ENCODE results near the gene FOXC1. TPM values are rescaled to one million over a fixed set of nuclear protein-coding genes. Genes with fewer than 3 reads are reported as not detected.

Gene FOXC1
- total RNA-seq, 4 donors from 2014 or later: 0.92 to 3.9 (median 2.0) TPM

DNA sequence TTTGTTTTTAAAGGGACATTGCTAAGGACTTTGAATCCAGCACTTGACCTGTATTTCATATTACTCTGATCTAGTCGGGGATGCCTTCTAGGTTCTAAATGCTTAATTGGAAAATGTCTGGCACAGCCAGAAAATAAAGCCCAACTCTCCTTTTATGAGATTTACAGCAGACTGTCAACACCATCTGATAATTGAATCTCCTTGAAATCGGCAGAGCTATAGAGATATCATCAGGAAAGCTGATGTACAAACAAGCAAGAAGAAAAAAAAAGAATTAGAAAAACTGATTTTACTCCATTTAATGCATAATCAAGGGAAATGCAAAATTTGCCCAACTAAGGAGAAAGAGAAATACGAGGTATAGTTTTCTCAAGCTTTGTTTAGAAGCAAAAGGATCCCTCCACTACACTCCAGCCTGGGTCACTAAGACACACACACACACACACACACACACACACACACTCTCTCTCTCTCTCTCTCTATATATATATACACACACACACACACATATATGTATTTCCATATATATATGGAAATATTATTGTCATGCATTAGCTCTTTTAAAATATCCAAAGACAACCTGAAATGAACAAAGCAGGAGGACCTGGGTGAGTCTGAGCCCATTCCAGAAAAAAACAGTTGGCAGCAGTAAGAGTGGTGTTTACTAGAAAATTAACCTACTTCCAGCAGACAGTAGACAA lies 9.5 kb upstream of the FOXC1 start:
- Histone ChIP-seq H3K9me3 (no peaks in the 10 kb centered on the region), H3K27ac (no peak overlapping the region), H3K27me3 (peaks cover 31 to 38% (median 34%) of the 10 kb centered on the region in 3 donors), H3K4me1 (peaks cover 6 to 15% of the 10 kb centered on the region in 2 donors), H3K4me3 (no peak overlapping the region), H3K36me3 (no peaks in the 10 kb centered on the region)
- TF ChIP-seq, protein P1, sequence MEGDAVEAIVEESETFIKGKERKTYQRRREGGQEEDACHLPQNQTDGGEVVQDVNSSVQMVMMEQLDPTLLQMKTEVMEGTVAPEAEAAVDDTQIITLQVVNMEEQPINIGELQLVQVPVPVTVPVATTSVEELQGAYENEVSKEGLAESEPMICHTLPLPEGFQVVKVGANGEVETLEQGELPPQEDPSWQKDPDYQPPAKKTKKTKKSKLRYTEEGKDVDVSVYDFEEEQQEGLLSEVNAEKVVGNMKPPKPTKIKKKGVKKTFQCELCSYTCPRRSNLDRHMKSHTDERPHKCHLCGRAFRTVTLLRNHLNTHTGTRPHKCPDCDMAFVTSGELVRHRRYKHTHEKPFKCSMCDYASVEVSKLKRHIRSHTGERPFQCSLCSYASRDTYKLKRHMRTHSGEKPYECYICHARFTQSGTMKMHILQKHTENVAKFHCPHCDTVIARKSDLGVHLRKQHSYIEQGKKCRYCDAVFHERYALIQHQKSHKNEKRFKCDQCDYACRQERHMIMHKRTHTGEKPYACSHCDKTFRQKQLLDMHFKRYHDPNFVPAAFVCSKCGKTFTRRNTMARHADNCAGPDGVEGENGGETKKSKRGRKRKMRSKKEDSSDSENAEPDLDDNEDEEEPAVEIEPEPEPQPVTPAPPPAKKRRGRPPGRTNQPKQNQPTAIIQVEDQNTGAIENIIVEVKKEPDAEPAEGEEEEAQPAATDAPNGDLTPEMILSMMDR (IDR thresholded peaks at IDR 0.05 in 4 of 5, conservative IDR thresholded peaks at IDR 0.05 in 1 of 5): no peak
- TF ChIP-seq POLR2A (IDR thresholded peaks at IDR 0.05): no peak
- ATAC-seq (no peak), DNase-seq (no peak)
- intact Hi-C loops (cut with DNase I; ENCODE audit: low total_unique reads) (no loop called here), in situ Hi-C loops (cut with MboI; ENCODE audit: low sequenced_read_pairs in 4 of 4) (loop anchor here (10.0 to 25.0 kb wide), 3 partner anchors 505 to 755 kb away; no protein-coding TSS in a partner anchor)

DNA sequence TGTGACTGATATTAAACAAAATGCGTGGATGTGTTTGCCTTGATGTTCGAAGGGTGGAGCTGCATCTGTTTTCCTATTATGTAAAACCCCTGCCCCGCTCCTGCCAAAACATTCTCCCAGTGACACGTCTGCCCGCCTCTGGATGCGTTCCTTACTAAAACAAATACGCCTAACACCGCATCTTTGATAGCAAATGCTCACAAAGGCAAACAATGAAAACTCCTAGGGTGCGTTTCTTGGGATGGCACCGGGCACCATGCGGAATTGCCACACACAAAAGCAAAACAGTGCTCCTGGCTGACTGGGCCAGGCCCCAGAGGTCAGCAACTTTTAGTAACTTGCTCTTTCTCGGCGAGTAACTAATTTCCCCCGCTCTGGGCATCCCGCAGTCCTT lies 9.0 kb upstream of the FOXC1 start:
- in situ Hi-C loops (cut with MboI; ENCODE audit: low sequenced_read_pairs in 4 of 4) (loop anchor here (10.0 to 25.0 kb wide), 3 partner anchors 504 to 754 kb away; no protein-coding TSS in a partner anchor), intact Hi-C loops (cut with DNase I; ENCODE audit: low total_unique reads) (no loop called here)
- Histone ChIP-seq H3K9me3 (no peaks in the 10 kb centered on the region), H3K4me3 (no peak overlapping the region), H3K36me3 (no peaks in the 10 kb centered on the region), H3K4me1 (peaks cover 6 to 15% of the 10 kb centered on the region in 2 donors), H3K27me3 (peaks cover 31 to 38% (median 34%) of the 10 kb centered on the region in 3 donors), H3K27ac (no peak overlapping the region)
- DNase-seq: no peak
- TF ChIP-seq, protein P1 (IDR thresholded peaks at IDR 0.05 in 4 of 5, conservative IDR thresholded peaks at IDR 0.05 in 1 of 5): no peak
- no peak for TF ChIP-seq POLR2A (IDR thresholded peaks at IDR 0.05)
- no peak for ATAC-seq

DNA sequence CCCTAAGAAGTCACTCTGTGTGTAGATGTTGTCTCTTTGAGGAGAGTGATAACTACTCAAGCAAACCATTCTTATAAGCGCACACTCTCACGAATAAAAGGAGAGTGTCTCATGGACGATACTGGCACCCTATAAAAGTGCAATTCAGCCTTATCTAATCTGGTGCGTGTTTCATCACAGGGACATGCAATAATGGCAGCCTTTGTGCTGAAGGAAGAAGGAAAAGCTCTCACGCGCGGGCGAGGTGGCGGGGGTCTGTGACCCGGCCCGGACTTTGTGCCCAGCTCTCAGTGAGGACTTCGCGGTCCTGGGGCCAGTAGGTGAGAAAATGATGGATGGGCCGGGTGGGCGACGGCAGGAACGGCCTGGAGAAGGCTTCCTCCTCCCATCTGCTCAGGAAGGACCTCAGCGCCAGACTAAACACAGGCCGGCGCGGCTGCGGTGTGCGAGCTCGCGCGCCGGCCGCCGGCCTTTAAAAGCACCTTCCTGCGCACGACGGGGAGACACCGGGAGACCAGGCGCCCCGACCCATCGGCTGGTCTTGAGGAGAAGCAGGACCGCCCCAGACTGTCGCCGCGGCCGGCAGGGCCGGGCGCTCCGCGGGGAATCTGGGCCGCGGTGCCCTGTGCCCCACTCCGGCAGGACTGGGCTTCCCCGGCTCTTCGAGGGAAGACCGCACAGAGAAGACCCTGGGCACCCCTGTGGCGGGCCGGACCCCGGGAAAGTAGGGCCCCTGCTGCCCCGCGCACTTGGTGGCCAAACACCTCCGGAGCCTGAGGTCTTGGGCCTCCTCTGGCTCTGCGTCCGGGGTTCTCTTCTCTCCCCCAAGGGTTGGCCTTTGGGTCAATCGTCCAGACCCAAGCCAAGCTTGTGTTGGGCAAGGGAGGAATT lies 8.3 kb upstream of the FOXC1 start:
- no peak for DNase-seq

DNA sequence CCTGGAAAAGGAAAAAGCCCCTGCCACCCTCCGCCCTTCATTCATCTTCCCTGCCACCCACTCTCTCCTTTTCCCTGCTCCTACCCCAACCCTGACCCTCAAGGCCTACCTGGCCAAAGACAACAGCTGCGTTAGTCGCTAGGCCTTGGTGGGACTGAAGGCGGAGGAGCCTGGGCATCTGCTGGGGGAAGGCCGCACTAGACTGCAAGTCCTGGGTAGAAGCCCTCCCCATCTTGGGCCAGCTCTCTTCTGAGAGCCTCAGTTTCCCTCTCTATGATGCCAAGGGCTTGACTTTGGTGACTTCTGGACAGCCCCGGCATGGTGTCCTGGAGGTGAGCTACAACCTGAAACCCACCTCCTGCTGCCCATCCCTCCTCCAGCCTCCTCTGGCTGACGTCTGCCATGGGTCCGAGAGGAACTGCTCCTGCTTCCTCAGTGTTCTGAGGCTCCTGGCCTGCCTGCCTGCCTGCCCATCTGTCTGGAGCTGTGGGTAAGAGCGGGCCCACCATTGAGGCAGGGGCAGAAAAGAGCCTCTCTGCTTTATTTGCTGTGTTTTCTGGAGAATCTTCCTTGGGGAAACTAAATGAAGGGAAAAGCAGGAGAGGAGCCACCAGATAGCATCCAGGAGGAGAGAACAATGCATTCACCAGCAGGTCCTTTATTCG lies 7.5 kb upstream of the FOXC1 start:
- ATAC-seq (no peak), DNase-seq (no peak)
- Histone ChIP-seq H3K36me3 (no peaks in the 10 kb centered on the region), H3K4me3 (no peak overlapping the region), H3K27me3 (peaks cover 42 to 49% (median 45%) of the 10 kb centered on the region in 3 donors), H3K4me1 (peaks cover 3 to 12% of the 10 kb centered on the region in 2 donors), H3K27ac (no peak overlapping the region), H3K9me3 (no peaks in the 10 kb centered on the region)
- TF ChIP-seq POLR2A (IDR thresholded peaks at IDR 0.05): no peak
- TF ChIP-seq, protein P1 (IDR thresholded peaks at IDR 0.05 in 4 of 5, conservative IDR thresholded peaks at IDR 0.05 in 1 of 5): no peak
- in situ Hi-C loops (cut with MboI; ENCODE audit: low sequenced_read_pairs in 4 of 4) (loop anchor here (10.0 to 25.0 kb wide), 3 partner anchors 503 to 753 kb away; no protein-coding TSS in a partner anchor), intact Hi-C loops (cut with DNase I; ENCODE audit: low total_unique reads) (no loop called here)

More for the DNA sequence above, 8.3 kb upstream of the FOXC1 start:
- Histone ChIP-seq H3K4me1 (peaks cover 3 to 12% of the 10 kb centered on the region in 2 donors), H3K4me3 (no peak overlapping the region), H3K27ac (no peak overlapping the region), H3K36me3 (no peaks in the 10 kb centered on the region), H3K27me3 (peaks cover 34 to 41% (median 37%) of the 10 kb centered on the region in 3 donors), H3K9me3 (no peaks in the 10 kb centered on the region)
- intact Hi-C loops (cut with DNase I; ENCODE audit: low total_unique reads): no loop called here
- in situ Hi-C loops (cut with MboI; ENCODE audit: low sequenced_read_pairs in 4 of 4): loop anchor here (10.0 to 25.0 kb wide), 3 partner anchors 503 to 753 kb away; no protein-coding TSS in a partner anchor
- no peak for ATAC-seq
- TF ChIP-seq POLR2A (IDR thresholded peaks at IDR 0.05): no peak
- TF ChIP-seq, protein P1 (IDR thresholded peaks at IDR 0.05 in 4 of 5, conservative IDR thresholded peaks at IDR 0.05 in 1 of 5): no peak
